A673 (cell line): Measurements from ENCODE around the gene CNPY1.

ENCODE experiments used
- CTCF ChIP-seq: fragments of 300-800, 200-600 bp; sonication (generic); conservative IDR thresholded peaks from 2 replicates; pipeline ENCODE4 v1.5.1; 2017; ENCODE audit warnings: low read depth, mild to moderate bottlenecking, antibody characterized with exemption, low read length, moderate library complexity, mixed read lengths
- EZH2 ChIP-seq: fragments of 200-600 bp; sonication (generic); IDR thresholded peaks from 2 replicates; pipeline ENCODE4 v1.6.1; 2017; ENCODE audit warnings: borderline replicate concordance, low read depth, mild to moderate bottlenecking, mixed read lengths, antibody characterized with exemption, low read length; ENCODE audit not compliant: poor library complexity, severe bottlenecking

GRCh38 chr7:155581107-155581830 is 34.9 kb upstream of the CNPY1 start:
- TF ChIP-seq CTCF (no peak), EZH2 (no peak)
